ENCODE results near the gene CD93. TPM values are rescaled to one million over a fixed set of nuclear protein-coding genes. Genes with fewer than 3 reads are reported as not detected.

Gene CD93
- polyA plus RNA-seq, 2 of the 4 experiments (the other 2 are of a cell fraction) = not detected

GRCh38 chr20:23103284-23104018, 17.3 kb upstream of the CD93 start:
- no peak overlapping the region for H3K27ac ChIP-seq
- FAIRE-seq = no peak
- H3K4me2 ChIP-seq = no peak overlapping the region
- no peak for ATAC-seq
- 70% methylated on average over 11 of the region's 11 CpGs for WGBS (ENCODE audit: missing lambda C conversion rate)
- DNase-seq (ENCODE audit: low read depth in 1 of 2, low spot score in 1 of 2) = no peak
- no peak overlapping the region for H3K4me3 ChIP-seq
- TF ChIP-seq EHMT2 (IDR thresholded peaks at IDR 0.05; ENCODE audit: low read depth) (no peak), NFE2L2 (conservative IDR thresholded peaks at IDR 0.05; ENCODE audit: low read length) (no peak), RAD21 (conservative IDR thresholded peaks at IDR 0.05 in 1 of 2, IDR thresholded peaks at IDR 0.05 in 1 of 2) (no peak), CBX8 (IDR thresholded peaks at IDR 0.05) (no peak), FOSL2 (IDR thresholded peaks at IDR 0.05) (no peak), FOSL2 (CRISPR knock-in tag; IDR thresholded peaks at IDR 0.05) (no peak), ZC3H11A (IDR thresholded peaks at IDR 0.05) (no peak), ESRRA (IDR thresholded peaks at IDR 0.05; ENCODE audit: borderline replicate concordance, low read length) (no peak), HEYL (CRISPR knock-in tag; IDR thresholded peaks at IDR 0.05) (no peak), SMC3 (IDR thresholded peaks at IDR 0.05) (no peak), TFCP2L1 (CRISPR knock-in tag; IDR thresholded peaks at IDR 0.05) (no peak)
- POLR2A ChIA-PET = no interaction called here
- CTCF ChIA-PET = interaction anchor here (0.6 to 2.0 kb wide), 5 partner anchors 12 to 412 kb away, joined by 3 to 6 read pairs (median 3); no protein-coding TSS in a partner anchor
- H3K9me3 ChIP-seq = no peaks in the 10 kb centered on the region
- H3K4me1 ChIP-seq = no peaks in the 10 kb centered on the region

- H3K4me2 ChIP-seq = no peak overlapping the region
- ATAC-seq = no peak
- 70% methylated on average over 5 of the region's 5 CpGs for WGBS (ENCODE audit: missing lambda C conversion rate)
- no peaks in the 10 kb centered on the region for H3K9me3 ChIP-seq
- no peak overlapping the region for H3K27ac ChIP-seq
- no peaks in the 10 kb centered on the region for H3K4me1 ChIP-seq
- POLR2A ChIA-PET = no interaction called here
- no peak for DNase-seq (ENCODE audit: low read depth in 1 of 2, low spot score in 1 of 2)
- no peak overlapping the region for H3K4me3 ChIP-seq
- CTCF ChIA-PET = interaction anchor here (1.2 to 2.0 kb wide), 3 partner anchors 13 to 410 kb away, joined by 3 to 6 read pairs (median 4); no protein-coding TSS in a partner anchor
- TF ChIP-seq E2F6 (IDR thresholded peaks at IDR 0.05; ENCODE audit: borderline replicate concordance, low read depth) = no peak
- no peak for TF ChIP-seq CBX8 (IDR thresholded peaks at IDR 0.05)
- TF ChIP-seq TFCP2L1 (CRISPR knock-in tag; IDR thresholded peaks at IDR 0.05) = no peak
- TF ChIP-seq MAZ (IDR thresholded peaks at IDR 0.05; ENCODE audit: borderline replicate concordance, low read depth, low read length) = no peak
- no peak for TF ChIP-seq PHF8 (IDR thresholded peaks at IDR 0.05; ENCODE audit: borderline replicate concordance, low read depth)
- FAIRE-seq = no peak
Observed at GRCh38 chr20:23101696-23102406, 15.7 kb upstream of the CD93 start.

GRCh38 chr20:23100720-23101107, 14.6 kb upstream of the CD93 start:
- ChIA-PET POLR2A (no interaction called here), CTCF (interaction anchor here (0.7 to 1.8 kb wide), 2 partner anchors 9 kb away, joined by 4 to 5 read pairs; no protein-coding TSS in a partner anchor)
- H3K4me2 ChIP-seq = no peak overlapping the region
- H3K9me3 ChIP-seq = no peaks in the 10 kb centered on the region
- no peak overlapping the region for H3K4me3 ChIP-seq
- no peak overlapping the region for H3K27ac ChIP-seq
- no peaks in the 10 kb centered on the region for H3K4me1 ChIP-seq
- DNase-seq (ENCODE audit: low read depth in 1 of 2, low spot score in 1 of 2) = no peak
- FAIRE-seq = no peak
- no peak for ATAC-seq
- TF ChIP-seq KDM5A (IDR thresholded peaks at IDR 0.05) = no peak
- TF ChIP-seq HDAC2 (IDR thresholded peaks at IDR 0.05) = no peak
- no peak for TF ChIP-seq KDM1A (IDR thresholded peaks at IDR 0.05; ENCODE audit: low read depth)

- Histone ChIP-seq H3K9me3 (no peaks in the 10 kb centered on the region), H3K4me1 (no peaks in the 10 kb centered on the region), H3K4me3 (no peak overlapping the region), H3K27ac (no peak overlapping the region), H3K4me2 (no peak overlapping the region)
- TF ChIP-seq MAFK (IDR thresholded peaks at IDR 0.05; ENCODE audit: partially characterized antibody) = peak; percentile 64
- no peak for TF ChIP-seq FOSL2 (IDR thresholded peaks at IDR 0.05)
- TF ChIP-seq FOSL2 (CRISPR knock-in tag; IDR thresholded peaks at IDR 0.05) = no peak
- ATAC-seq = no peak
- 64% methylated on average over 13 of the region's 13 CpGs for WGBS (ENCODE audit: missing lambda C conversion rate)
- no peak for FAIRE-seq
- CTCF ChIA-PET = interaction anchor here (0.6 to 1.8 kb wide), 7 partner anchors 9 to 239 kb away, joined by 3 to 7 read pairs (median 5); no protein-coding TSS in a partner anchor
- POLR2A ChIA-PET = no interaction called here
- no peak for DNase-seq (ENCODE audit: low read depth in 1 of 2, low spot score in 1 of 2)
Observed at GRCh38 chr20:23099791-23100719, 13.9 kb upstream of the CD93 start.
